Liver (tissue), 9 donors: ENCODE results near the gene PAPPA2. TPM values are rescaled to one million over a fixed set of nuclear protein-coding genes. Genes with fewer than 3 reads are reported as not detected.

Source experiments
- DNase-seq: peaks from one replicate; pipeline ENCODE4 v3.0.0-alpha.2; 2017; ENCODE audit warnings: low spot score
- H3K27ac ChIP-seq, 2 donors: one replicate each; pipeline ENCODE4 v1.7.0; 2013; ENCODE audit warnings: inconsistent platforms in 2 of 2, low read length in 2 of 2, control low read depth in 1 of 2, low read depth in 1 of 2, mild to moderate bottlenecking in 1 of 2
- H3K27me3 ChIP-seq, 4 donors: one replicate each; pipeline versions ENCODE4 v1.6.1 to v1.7.0; 2013; ENCODE audit warnings: low read length in 3 of 4, inconsistent platforms in 1 of 4, mild to moderate bottlenecking in 1 of 4, moderate library complexity in 1 of 4; ENCODE audit not compliant: control insufficient read depth in 4 of 4, insufficient read depth in 4 of 4
- H3K36me3 ChIP-seq, 4 donors: one replicate each; pipeline versions ENCODE4 v1.6.1 to v1.7.0; 2013; ENCODE audit warnings: low read length in 3 of 4, mild to moderate bottlenecking in 3 of 4, low read depth in 1 of 4, moderate library complexity in 1 of 4; ENCODE audit not compliant: control insufficient read depth in 4 of 4, insufficient read depth in 3 of 4
- H3K4me1 ChIP-seq, 4 donors: one replicate each; pipeline versions ENCODE4 v1.6.1 to v1.7.0; 2013; ENCODE audit warnings: low read length in 3 of 4, mild to moderate bottlenecking in 3 of 4, moderate library complexity in 1 of 4; ENCODE audit not compliant: control insufficient read depth in 4 of 4, insufficient read depth in 4 of 4
- H3K4me3 ChIP-seq, 3 donors: one replicate each; pipeline versions ENCODE4 v1.6.1 to v1.7.0; 2013; ENCODE audit warnings: low read length in 3 of 3, control low read depth in 1 of 3, low read depth in 1 of 3, mild to moderate bottlenecking in 1 of 3
- H3K9ac ChIP-seq, 2 donors: one replicate each; pipeline ENCODE4 v1.7.0; 2013; ENCODE audit warnings: low read length in 2 of 2, mild to moderate bottlenecking in 2 of 2, moderate library complexity in 2 of 2, control low read depth in 1 of 2, low read depth in 1 of 2
- H3K9me3 ChIP-seq, 4 donors: one replicate each; pipeline versions ENCODE4 v1.6.1 to v1.7.0; 2013; ENCODE audit warnings: low read length in 3 of 4; ENCODE audit not compliant: control insufficient read depth in 4 of 4
- ATF3 ChIP-seq: IDR thresholded peaks from 2 replicates; pipeline ENCODE4 v1.6.1; 2016; ENCODE audit warnings: antibody characterized with exemption
- CTCF ChIP-seq: fragments of 150-350 bp; IDR thresholded peaks from 2 replicates; pipeline ENCODE4 v1.5.1; 2017; ENCODE audit warnings: improper control_type of control experiment, low read depth, low read length; ENCODE audit not compliant: missing input control
- FOXA1 ChIP-seq: IDR thresholded peaks from 2 replicates; pipeline ENCODE4 v1.6.1; 2016; ENCODE audit warnings: antibody characterized with exemption
- FOXA2 ChIP-seq: IDR thresholded peaks from 2 replicates; pipeline ENCODE4 v1.6.1; 2016; ENCODE audit warnings: antibody characterized with exemption
- HNF4G ChIP-seq: IDR thresholded peaks from 2 replicates; pipeline ENCODE4 v1.6.1; 2016; ENCODE audit warnings: antibody characterized with exemption
- NR2F2 ChIP-seq: IDR thresholded peaks from 2 replicates; pipeline ENCODE4 v1.6.1; 2016; ENCODE audit warnings: antibody characterized with exemption
- RAD21 ChIP-seq, 2 donors: IDR thresholded peaks; 2 replicates each; pipeline ENCODE4 v1.6.1; 2016; ENCODE audit warnings: antibody characterized with exemption in 2 of 2, mild to moderate bottlenecking in 2 of 2
- REST ChIP-seq: IDR thresholded peaks from 2 replicates; pipeline ENCODE4 v1.6.1; 2016; ENCODE audit warnings: antibody characterized with exemption, mild to moderate bottlenecking
- SP1 ChIP-seq: IDR thresholded peaks from 2 replicates; pipeline ENCODE4 v1.6.1; 2018; ENCODE audit warnings: antibody characterized with exemption, mild to moderate bottlenecking
- TAF1 ChIP-seq: conservative IDR thresholded peaks from 2 replicates; pipeline ENCODE4 v1.6.1; 2016; ENCODE audit warnings: antibody characterized with exemption, mild to moderate bottlenecking
- WGBS: extraction: QIAGEN DNeasy Blood & Tissue Kit; methylation state at CpG from one replicate; pipeline ENCODE4 v1.1.7; 2013; 5-methylcytosine and 5-hydroxymethylcytosine counted together
- polyA plus RNA-seq, 2 donors: library from polyadenylated mRNA; stranded (reverse) in 1 of 2; unstranded in 1 of 2; fragments of 200-250 nt in 1 of 2; fragments of >200 nt in 1 of 2; fragmentation: Nextera tagmentation in 1 of 2; extraction: Ambion mirVana in 1 of 2; gene quantifications; one replicate each; pipeline versions ENCODE4 v1.2.1 to v1.2.3, GENCODE V29; 2013 to 2015
- total RNA-seq, 2 donors: library from RNA; depleted of rRNA; stranded (reverse); fragments of >200 nt; gene quantifications; one replicate each; pipeline ENCODE4 v1.2.3, GENCODE V29; 2014
- donor health status: healthy.
- donor health status: healthy.
- donor health status: healthy.
- donor health status: healthy.
- donor health status: healthy.

Gene PAPPA2
- total and polyA plus RNA-seq, 4 donors, result 0.19 to 27.2 (median 13.4) TPM

- peak overlapping the region in 1 of 2 donors; percentile 58 for H3K27ac ChIP-seq
- 66% methylated on average over 4 of the region's 4 CpGs for WGBS
- TF ChIP-seq RAD21 (IDR thresholded peaks at IDR 0.05) (no peak), SP1 (no peak), REST (no peak), ATF3 (no peak), CTCF (no peak), FOXA1 (no peak), HNF4G (no peak)
- DNase-seq, result no peak
- no peak overlapping the region for H3K9ac ChIP-seq
- no peaks in the 10 kb centered on the region for H3K9me3 ChIP-seq
- peaks cover 0 to 3% (median 0%) of the 10 kb centered on the region in 4 donors for H3K36me3 ChIP-seq
- peaks cover 0 to 24% (median 19%) of the 10 kb centered on the region in 4 donors for H3K4me1 ChIP-seq
- no peak overlapping the region for H3K4me3 ChIP-seq
- H3K27me3 ChIP-seq, result no peaks in the 10 kb centered on the region
These were observed 305.6 kb downstream of the PAPPA2 start for GRCh38 chr1:176768532-176768931.

- Histone ChIP-seq H3K36me3 (peaks cover 0 to 3% (median 0%) of the 10 kb centered on the region in 4 donors), H3K4me3 (no peak overlapping the region), H3K9me3 (no peaks in the 10 kb centered on the region), H3K27me3 (no peaks in the 10 kb centered on the region), H3K4me1 (peaks cover 0 to 24% (median 19%) of the 10 kb centered on the region in 4 donors), H3K27ac (no peak overlapping the region), H3K9ac (no peak overlapping the region)
- TF ChIP-seq SP1, result no peak
- no peak for TF ChIP-seq NR2F2
- no peak for TF ChIP-seq FOXA1
- TF ChIP-seq TAF1, result no peak
- TF ChIP-seq FOXA2, result no peak
- no peak for TF ChIP-seq CTCF
- DNase-seq, result no peak
- WGBS, result 87% methylated on average over 2 of the region's 2 CpGs
These were observed 307.1 kb downstream of the PAPPA2 start for GRCh38 chr1:176770066-176770465.
